D721Med (cell line): ENCODE data around the gene TSN.

Experiments used
- DNase-seq: peaks from one replicate; pipeline ENCODE4 v3.0.0; 2011; ENCODE audit warnings: low spot score; ENCODE audit not compliant: insufficient read length
- FAIRE-seq: peaks from 2 replicates; lab custom pipeline; 2011; peaks lifted over from hg19 to GRCh38; lab: Jason Lieb, UNC
- TF ChIP-seq, protein P1 (sequence below): IDR thresholded peaks from 2 replicates; pipeline ENCODE4 v1.5.1; 2012; ENCODE audit warnings: mild to moderate bottlenecking, control low read depth; ENCODE audit not compliant: insufficient read depth; ENCODE audit errors: missing control alignments

The TSN gene

GRCh38 chr2:121771976-121772742 is 16.7 kb downstream of the TSN start:
- TF ChIP-seq, protein P1, sequence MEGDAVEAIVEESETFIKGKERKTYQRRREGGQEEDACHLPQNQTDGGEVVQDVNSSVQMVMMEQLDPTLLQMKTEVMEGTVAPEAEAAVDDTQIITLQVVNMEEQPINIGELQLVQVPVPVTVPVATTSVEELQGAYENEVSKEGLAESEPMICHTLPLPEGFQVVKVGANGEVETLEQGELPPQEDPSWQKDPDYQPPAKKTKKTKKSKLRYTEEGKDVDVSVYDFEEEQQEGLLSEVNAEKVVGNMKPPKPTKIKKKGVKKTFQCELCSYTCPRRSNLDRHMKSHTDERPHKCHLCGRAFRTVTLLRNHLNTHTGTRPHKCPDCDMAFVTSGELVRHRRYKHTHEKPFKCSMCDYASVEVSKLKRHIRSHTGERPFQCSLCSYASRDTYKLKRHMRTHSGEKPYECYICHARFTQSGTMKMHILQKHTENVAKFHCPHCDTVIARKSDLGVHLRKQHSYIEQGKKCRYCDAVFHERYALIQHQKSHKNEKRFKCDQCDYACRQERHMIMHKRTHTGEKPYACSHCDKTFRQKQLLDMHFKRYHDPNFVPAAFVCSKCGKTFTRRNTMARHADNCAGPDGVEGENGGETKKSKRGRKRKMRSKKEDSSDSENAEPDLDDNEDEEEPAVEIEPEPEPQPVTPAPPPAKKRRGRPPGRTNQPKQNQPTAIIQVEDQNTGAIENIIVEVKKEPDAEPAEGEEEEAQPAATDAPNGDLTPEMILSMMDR, result no peak
- FAIRE-seq (no peak), DNase-seq (peak; percentile 47)

GRCh38 chr2:121774235-121774634 is 18.8 kb downstream of the TSN start:
- FAIRE-seq (no peak), DNase-seq (no peak)
- TF ChIP-seq, protein P1, result no peak

DNA sequence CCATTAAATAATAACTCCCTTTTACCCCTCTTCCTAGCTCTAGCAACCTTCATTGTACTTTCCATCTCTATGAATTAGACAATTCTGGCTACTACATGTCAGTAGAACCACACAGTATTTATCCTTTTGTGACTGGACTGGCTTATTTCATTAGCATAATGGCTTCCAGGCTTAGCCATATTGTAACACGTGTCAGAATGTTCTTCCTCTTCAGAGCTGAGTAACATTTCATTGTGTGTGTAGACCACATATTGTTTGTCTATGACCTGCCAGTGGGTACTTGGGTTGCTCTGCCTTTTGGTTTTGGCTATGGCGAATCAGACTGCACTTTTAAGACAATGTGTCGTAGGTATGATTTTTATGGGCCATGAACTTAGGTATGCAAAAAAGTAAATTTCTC is 20.9 kb downstream of the TSN start:
- no peak for FAIRE-seq
- DNase-seq, result no peak
- TF ChIP-seq, protein P1, result no peak

GRCh38 chr2:121776885-121777698 is 21.6 kb downstream of the TSN start:
- TF ChIP-seq, protein P1, result no peak
- DNase-seq (no peak), FAIRE-seq (no peak)

DNA sequence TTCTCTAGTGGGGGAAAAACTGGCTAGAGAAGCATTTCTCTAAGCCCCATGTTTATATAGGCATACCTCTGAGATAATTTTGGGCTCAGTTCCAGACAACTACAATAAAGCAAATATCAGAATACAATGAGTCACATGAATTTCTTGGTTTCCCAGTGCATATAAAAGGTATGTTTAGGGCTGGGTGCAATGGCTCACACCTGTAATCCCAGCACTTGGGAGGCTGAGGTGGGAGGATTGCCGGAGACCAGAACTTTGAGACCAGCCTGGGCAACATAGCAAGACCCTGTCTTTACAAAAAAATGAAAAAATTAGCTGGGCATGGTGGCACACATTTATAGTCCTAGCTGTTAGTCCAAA is 22.2 kb downstream of the TSN start:
- DNase-seq (no peak), FAIRE-seq (no peak)
- TF ChIP-seq, protein P1, result no peak

- no peak for FAIRE-seq
- no peak for DNase-seq
- TF ChIP-seq, protein P1, result no peak
These were observed 23.5 kb downstream of the TSN start for GRCh38 chr2:121778741-121779487.
